ENCODE data around the gene RAB24.

RAB24 gene

DNA sequence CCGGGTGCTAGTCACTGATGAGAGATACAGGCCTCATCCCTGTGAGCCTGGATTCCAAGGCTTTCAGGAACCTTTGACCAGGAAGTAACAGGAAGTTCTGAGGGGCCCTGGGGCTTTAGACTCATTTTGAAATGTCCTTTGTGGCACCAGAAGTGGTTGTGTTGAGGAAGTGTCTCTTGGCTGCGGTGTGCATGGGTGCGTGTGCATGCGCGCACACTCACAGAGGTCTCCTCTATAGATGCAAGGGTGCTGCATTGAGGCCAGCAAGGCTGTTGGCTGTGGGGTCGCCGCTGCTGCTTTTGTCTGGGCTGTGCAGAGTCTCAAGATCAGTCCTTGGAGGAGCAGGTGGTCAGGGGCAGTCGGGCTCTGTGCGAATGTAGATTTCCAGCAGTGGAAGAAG is 7.6 kb downstream of the RAB24 start:
- 48% methylated on average over 7 of the region's 9 CpGs for WGBS (ENCODE audit: insufficient coverage)
- POLR2A ChIA-PET: no interaction called here
- Histone ChIP-seq H3K36me3 (ENCODE audit: control insufficient read depth in 4 of 4, insufficient read depth in 4 of 4, low read length in 3 of 4) (peaks cover 8 to 66% (median 47%) of the 10 kb centered on the region in 4 experiments), H3K4me1 (ENCODE audit: control extremely low read depth in 1 of 4, control insufficient read depth in 4 of 4, insufficient read depth in 4 of 4, low read length in 3 of 4) (peaks cover 20 to 58% (median 50%) of the 10 kb centered on the region in 4 experiments), H3K27ac (ENCODE audit: insufficient read depth in 1 of 2, low read depth in 1 of 2, low read length in 2 of 2, poor library complexity in 1 of 2, severe bottlenecking in 2 of 2) (no peak overlapping the region), H3K27me3 (replicated peaks in 2 of 5; ENCODE audit: control insufficient read depth in 4 of 5, insufficient read depth in 5 of 5, low read length in 4 of 5) (no peaks in the 10 kb centered on the region), H3K4me3 (ENCODE audit: control insufficient read depth in 1 of 7, extremely low read depth in 1 of 7, insufficient read depth in 4 of 7, low read depth in 2 of 7, low read length in 6 of 7) (no peak overlapping the region), H3K9me3 (ENCODE audit: control extremely low read depth in 1 of 5, control insufficient read depth in 4 of 5, insufficient read depth in 2 of 5, low read depth in 1 of 5, low read length in 4 of 5) (no peaks in the 10 kb centered on the region)
- CTCF ChIA-PET: interaction anchor here (1.1 to 2.6 kb wide), 2 partner anchors 14 to 206 kb away, joined by 3 to 16 read pairs; no protein-coding TSS in a partner anchor
- peak in 1 of 3 donors; percentile 36 for DNase-seq

DNA sequence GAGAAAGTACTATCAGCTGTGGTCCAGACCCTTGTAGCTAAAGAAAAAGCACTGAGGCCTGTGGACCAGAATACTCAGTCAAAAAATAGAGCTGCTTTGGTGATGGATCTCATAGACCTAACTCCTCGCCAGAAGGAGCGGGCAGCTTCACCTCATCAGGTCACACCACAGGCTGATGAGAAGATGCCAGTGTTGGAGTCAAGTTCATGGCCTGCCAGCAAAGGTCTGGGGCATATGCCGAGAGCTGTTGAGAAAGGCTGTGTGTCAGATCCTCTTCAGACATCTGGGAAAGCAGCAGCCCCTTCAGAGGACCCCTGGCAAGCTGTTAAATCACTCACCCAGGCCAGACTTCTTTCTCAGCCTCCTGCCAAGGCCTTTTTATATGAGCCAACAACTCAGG is 8.9 kb downstream of the RAB24 start:
- no peak overlapping the region for H3K4me3 ChIP-seq (ENCODE audit: control insufficient read depth in 1 of 7, extremely low read depth in 1 of 7, insufficient read depth in 4 of 7, low read depth in 2 of 7, low read length in 6 of 7)
- peaks cover 12 to 47% (median 38%) of the 10 kb centered on the region in 4 experiments for H3K4me1 ChIP-seq (ENCODE audit: control extremely low read depth in 1 of 4, control insufficient read depth in 4 of 4, insufficient read depth in 4 of 4, low read length in 3 of 4)
- no peaks in the 10 kb centered on the region for H3K27me3 ChIP-seq (replicated peaks in 2 of 5; ENCODE audit: control insufficient read depth in 4 of 5, insufficient read depth in 5 of 5, low read length in 4 of 5)
- POLR2A ChIA-PET: no interaction called here
- no peak for DNase-seq
- no peaks in the 10 kb centered on the region for H3K9me3 ChIP-seq (ENCODE audit: control extremely low read depth in 1 of 5, control insufficient read depth in 4 of 5, insufficient read depth in 2 of 5, low read depth in 1 of 5, low read length in 4 of 5)
- WGBS (ENCODE audit: insufficient coverage): 94% methylated on average over 3 of the region's 3 CpGs
- H3K36me3 ChIP-seq (ENCODE audit: control insufficient read depth in 4 of 4, insufficient read depth in 4 of 4, low read length in 3 of 4): peaks cover 8 to 71% (median 50%) of the 10 kb centered on the region in 4 experiments
- no peak overlapping the region for H3K27ac ChIP-seq (ENCODE audit: insufficient read depth in 1 of 2, low read depth in 1 of 2, low read length in 2 of 2, poor library complexity in 1 of 2, severe bottlenecking in 2 of 2)
- CTCF ChIA-PET: interaction anchor here (0.6 to 1.3 kb wide), 4 partner anchors 24 to 181 kb away, joined by 3 read pairs; no protein-coding TSS in a partner anchor

DNA sequence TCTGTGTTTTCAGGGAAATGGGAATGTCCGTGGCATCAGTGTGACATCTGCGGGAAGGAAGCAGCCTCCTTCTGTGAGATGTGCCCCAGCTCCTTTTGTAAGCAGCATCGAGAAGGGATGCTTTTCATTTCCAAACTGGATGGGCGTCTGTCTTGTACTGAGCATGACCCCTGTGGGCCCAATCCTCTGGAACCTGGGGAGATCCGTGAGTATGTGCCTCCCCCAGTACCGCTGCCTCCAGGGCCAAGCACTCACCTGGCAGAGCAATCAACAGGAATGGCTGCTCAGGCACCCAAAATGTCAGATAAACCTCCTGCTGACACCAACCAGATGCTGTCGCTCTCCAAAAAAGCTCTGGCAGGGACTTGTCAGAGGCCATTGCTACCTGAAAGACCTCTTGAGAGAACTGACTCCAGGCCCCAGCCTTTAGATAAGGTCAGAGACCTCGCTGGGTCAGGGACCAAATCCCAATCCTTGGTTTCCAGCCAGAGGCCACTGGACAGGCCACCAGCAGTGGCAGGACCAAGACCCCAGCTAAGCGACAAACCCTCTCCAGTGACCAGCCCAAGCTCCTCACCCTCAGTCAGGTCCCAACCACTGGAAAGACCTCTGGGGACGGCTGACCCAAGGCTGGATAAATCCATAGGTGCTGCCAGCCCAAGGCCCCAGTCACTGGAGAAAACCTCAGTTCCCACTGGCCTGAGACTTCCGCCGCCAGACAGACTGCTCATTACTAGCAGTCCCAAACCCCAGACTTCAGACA is 9.5 kb downstream of the RAB24 start:
- ChIA-PET CTCF (interaction anchor here (0.6 to 1.5 kb wide), 5 partner anchors 16 to 181 kb away, joined by 3 to 6 read pairs (median 3); no protein-coding TSS in a partner anchor), POLR2A (no interaction called here)
- Histone ChIP-seq H3K4me3 (ENCODE audit: control insufficient read depth in 1 of 7, extremely low read depth in 1 of 7, insufficient read depth in 4 of 7, low read depth in 2 of 7, low read length in 6 of 7) (no peak overlapping the region), H3K9me3 (ENCODE audit: control extremely low read depth in 1 of 5, control insufficient read depth in 4 of 5, insufficient read depth in 2 of 5, low read depth in 1 of 5, low read length in 4 of 5) (no peaks in the 10 kb centered on the region), H3K4me1 (ENCODE audit: control extremely low read depth in 1 of 4, control insufficient read depth in 4 of 4, insufficient read depth in 4 of 4, low read length in 3 of 4) (peaks cover 10 to 40% (median 32%) of the 10 kb centered on the region in 4 experiments), H3K36me3 (ENCODE audit: control insufficient read depth in 4 of 4, insufficient read depth in 4 of 4, low read length in 3 of 4) (peaks cover 8 to 76% (median 53%) of the 10 kb centered on the region in 4 experiments), H3K27ac (ENCODE audit: insufficient read depth in 1 of 2, low read depth in 1 of 2, low read length in 2 of 2, poor library complexity in 1 of 2, severe bottlenecking in 2 of 2) (no peak overlapping the region), H3K27me3 (replicated peaks in 2 of 5; ENCODE audit: control insufficient read depth in 4 of 5, insufficient read depth in 5 of 5, low read length in 4 of 5) (no peaks in the 10 kb centered on the region)
- WGBS (ENCODE audit: insufficient coverage): 96% methylated on average over 12 of the region's 12 CpGs
- no peak for DNase-seq

DNA sequence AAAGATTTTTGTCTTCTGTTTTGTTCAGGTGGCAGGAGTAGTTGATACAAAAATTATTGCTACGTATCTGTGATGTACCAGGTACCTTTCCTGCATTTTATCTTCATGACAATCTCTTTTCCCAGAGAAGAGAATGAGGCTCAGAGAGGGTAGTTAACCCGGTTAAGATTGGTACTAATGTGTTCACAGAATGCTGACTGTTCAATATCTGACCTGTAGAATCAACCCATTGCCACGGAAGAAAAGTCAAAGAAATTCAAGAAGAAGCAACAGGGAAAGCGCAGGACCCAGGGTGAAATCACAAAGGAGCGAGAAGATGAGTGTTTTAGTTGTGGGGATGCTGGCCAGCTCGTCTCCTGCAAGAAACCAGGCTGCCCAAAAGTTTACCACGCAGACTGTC is 11.8 kb downstream of the RAB24 start:
- CTCF ChIA-PET: interaction anchor here (0.5 kb wide), 1 partner anchor 16 kb away, joined by 3 read pairs; no protein-coding TSS in a partner anchor
- no peak overlapping the region for H3K27ac ChIP-seq (ENCODE audit: insufficient read depth in 1 of 2, low read depth in 1 of 2, low read length in 2 of 2, poor library complexity in 1 of 2, severe bottlenecking in 2 of 2)
- H3K9me3 ChIP-seq (ENCODE audit: control extremely low read depth in 1 of 5, control insufficient read depth in 4 of 5, insufficient read depth in 2 of 5, low read depth in 1 of 5, low read length in 4 of 5): no peaks in the 10 kb centered on the region
- H3K27me3 ChIP-seq (replicated peaks in 2 of 5; ENCODE audit: control insufficient read depth in 4 of 5, insufficient read depth in 5 of 5, low read length in 4 of 5): no peaks in the 10 kb centered on the region
- H3K4me3 ChIP-seq (ENCODE audit: control insufficient read depth in 1 of 7, extremely low read depth in 1 of 7, insufficient read depth in 4 of 7, low read depth in 2 of 7, low read length in 6 of 7): no peak overlapping the region
- DNase-seq: no peak
- H3K4me1 ChIP-seq (ENCODE audit: control extremely low read depth in 1 of 4, control insufficient read depth in 4 of 4, insufficient read depth in 4 of 4, low read length in 3 of 4): peaks cover 6 to 18% (median 17%) of the 10 kb centered on the region in 4 experiments
- peaks cover 10 to 78% (median 60%) of the 10 kb centered on the region in 4 experiments for H3K36me3 ChIP-seq (ENCODE audit: control insufficient read depth in 4 of 4, insufficient read depth in 4 of 4, low read length in 3 of 4)
- POLR2A ChIA-PET: no interaction called here
- WGBS (ENCODE audit: insufficient coverage): 100% methylated on average over 5 of the region's 7 CpGs

DNA sequence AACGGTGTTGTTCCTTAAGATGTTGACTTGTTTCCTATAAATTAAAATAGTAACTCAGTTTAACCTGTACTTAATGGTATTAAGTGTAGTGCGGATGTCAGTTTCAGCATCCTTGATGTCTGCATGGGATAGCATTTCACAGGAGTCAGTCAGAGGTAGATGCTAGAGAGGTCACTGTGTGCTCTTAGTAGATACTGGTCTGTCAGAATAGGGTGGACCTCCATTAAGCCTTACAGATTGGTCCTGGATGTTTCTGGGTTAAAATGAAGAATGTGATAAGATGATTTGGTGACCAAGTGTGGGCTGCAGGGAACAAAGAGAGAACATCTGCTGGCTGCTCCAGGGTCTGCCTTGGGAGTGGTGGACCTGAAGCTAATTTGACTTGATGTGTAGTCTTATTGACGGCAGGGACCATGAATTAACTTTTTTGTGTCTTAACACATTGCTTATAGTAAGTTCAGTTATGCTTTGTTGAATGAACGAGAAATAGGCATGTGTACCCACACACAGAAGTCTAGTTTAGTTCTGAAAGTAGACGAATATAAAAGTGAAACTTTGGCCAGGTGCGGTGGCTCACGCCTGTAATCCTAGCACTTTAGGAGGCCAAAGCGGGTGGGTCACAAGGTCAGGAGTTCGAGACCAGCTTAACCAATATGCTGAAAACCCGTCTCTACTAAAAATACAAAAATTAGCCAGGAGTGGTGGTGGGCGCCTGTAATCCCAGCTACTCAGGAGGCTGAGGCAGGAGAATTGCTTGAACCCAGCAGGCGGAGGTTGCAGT is 12.5 kb downstream of the RAB24 start:
- no peak for DNase-seq
- Histone ChIP-seq H3K4me3 (ENCODE audit: control insufficient read depth in 1 of 7, extremely low read depth in 1 of 7, insufficient read depth in 4 of 7, low read depth in 2 of 7, low read length in 6 of 7) (no peak overlapping the region), H3K27me3 (replicated peaks in 2 of 5; ENCODE audit: control insufficient read depth in 4 of 5, insufficient read depth in 5 of 5, low read length in 4 of 5) (no peaks in the 10 kb centered on the region), H3K9me3 (ENCODE audit: control extremely low read depth in 1 of 5, control insufficient read depth in 4 of 5, insufficient read depth in 2 of 5, low read depth in 1 of 5, low read length in 4 of 5) (no peaks in the 10 kb centered on the region), H3K36me3 (ENCODE audit: control insufficient read depth in 4 of 4, insufficient read depth in 4 of 4, low read length in 3 of 4) (peaks cover 10 to 84% (median 62%) of the 10 kb centered on the region in 4 experiments), H3K27ac (ENCODE audit: insufficient read depth in 1 of 2, low read depth in 1 of 2, low read length in 2 of 2, poor library complexity in 1 of 2, severe bottlenecking in 2 of 2) (no peak overlapping the region), H3K4me1 (ENCODE audit: control extremely low read depth in 1 of 4, control insufficient read depth in 4 of 4, insufficient read depth in 4 of 4, low read length in 3 of 4) (peaks cover under 1 to 11% (median 10%) of the 10 kb centered on the region in 4 experiments)
- ChIA-PET POLR2A (no interaction called here), CTCF (interaction anchor here (0.6 to 0.8 kb wide), 2 partner anchors 102 to 177 kb away, joined by 3 to 4 read pairs; no protein-coding TSS in a partner anchor)
- 98% methylated on average over 7 of the region's 12 CpGs for WGBS (ENCODE audit: insufficient coverage)

DNA sequence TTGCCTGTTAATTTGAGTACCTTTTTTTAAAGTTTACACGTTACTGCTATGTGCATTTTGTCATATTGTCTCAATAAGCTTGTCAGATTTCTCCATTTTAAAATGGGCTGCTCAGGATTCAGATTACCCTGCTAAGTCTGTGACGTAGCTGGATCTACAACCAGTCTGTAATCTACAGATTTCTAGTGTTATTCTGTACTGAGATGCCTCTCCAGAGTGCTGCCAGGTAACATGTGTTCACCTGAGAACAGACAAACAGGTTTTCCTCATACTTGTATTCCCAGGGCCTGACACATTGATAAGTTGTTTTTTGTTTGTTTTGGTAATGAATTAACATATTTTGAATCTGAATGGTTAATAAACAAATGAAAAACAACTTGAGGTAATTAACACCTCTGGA is 15.3 kb downstream of the RAB24 start:
- CTCF ChIA-PET: interaction anchor here (1.4 kb wide), 1 partner anchor 22 kb away, joined by 3 read pairs; no protein-coding TSS in a partner anchor
- DNase-seq: no peak
- H3K4me1 ChIP-seq (ENCODE audit: control extremely low read depth in 1 of 4, control insufficient read depth in 4 of 4, insufficient read depth in 4 of 4, low read length in 3 of 4): no peaks in the 10 kb centered on the region
- WGBS (ENCODE audit: insufficient coverage): 100% methylated on average over 1 of the region's 2 CpGs
- POLR2A ChIA-PET: no interaction called here
- no peak overlapping the region for H3K4me3 ChIP-seq (ENCODE audit: control insufficient read depth in 1 of 7, extremely low read depth in 1 of 7, insufficient read depth in 4 of 7, low read depth in 2 of 7, low read length in 6 of 7)
- H3K27me3 ChIP-seq (replicated peaks in 2 of 5; ENCODE audit: control insufficient read depth in 4 of 5, insufficient read depth in 5 of 5, low read length in 4 of 5): no peaks in the 10 kb centered on the region
- no peaks in the 10 kb centered on the region for H3K9me3 ChIP-seq (ENCODE audit: control extremely low read depth in 1 of 5, control insufficient read depth in 4 of 5, insufficient read depth in 2 of 5, low read depth in 1 of 5, low read length in 4 of 5)
- no peak overlapping the region for H3K27ac ChIP-seq (ENCODE audit: insufficient read depth in 1 of 2, low read depth in 1 of 2, low read length in 2 of 2, poor library complexity in 1 of 2, severe bottlenecking in 2 of 2)
- peaks cover 25 to 78% (median 53%) of the 10 kb centered on the region in 4 experiments for H3K36me3 ChIP-seq (ENCODE audit: control insufficient read depth in 4 of 4, insufficient read depth in 4 of 4, low read length in 3 of 4)

Measured in common myeloid progenitor, CD34-positive (primary cell).